Measurements from ENCODE around the gene DUSP3.

Gene DUSP3

GRCh38 chr17:43767713-43768059, 11.1 kb downstream of the DUSP3 start:
- FAIRE-seq = no peak

DNA sequence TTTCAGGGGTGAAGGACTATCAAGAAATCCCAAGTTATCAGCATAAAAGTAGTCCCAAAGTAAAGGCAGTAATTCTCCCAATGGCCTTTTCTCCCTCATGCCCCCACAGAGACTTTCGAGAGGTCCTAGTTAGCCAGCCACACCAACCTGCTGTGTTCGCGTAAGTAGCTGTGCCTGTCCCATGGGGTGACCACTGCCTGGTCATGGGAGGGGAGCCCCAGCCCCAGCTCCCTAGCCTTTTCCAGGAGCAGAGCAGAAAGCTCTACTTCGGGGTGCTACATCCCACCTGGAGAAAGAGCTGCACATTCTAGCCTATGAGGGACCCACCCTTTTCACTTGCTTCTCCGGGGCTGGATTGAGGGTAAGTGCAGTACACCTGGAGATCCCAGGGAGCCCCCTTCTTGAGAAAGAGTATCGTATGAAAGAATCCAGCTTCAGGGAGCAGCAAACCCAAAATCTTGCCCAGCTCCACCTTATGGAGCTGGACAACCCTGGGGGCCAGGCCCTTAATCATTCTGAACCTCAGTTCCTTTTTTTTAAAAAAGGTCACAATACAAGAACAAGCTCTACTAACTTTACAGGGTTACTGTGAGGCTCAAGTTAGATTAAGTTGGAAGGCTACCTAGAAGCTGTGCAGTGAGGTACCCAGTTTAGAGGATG, 11.6 kb downstream of the DUSP3 start:
- no peak for FAIRE-seq

GRCh38 chr17:43766413-43767052, 12.2 kb downstream of the DUSP3 start:
- peak; percentile 85 for FAIRE-seq

- FAIRE-seq = peak; percentile 99
Observed at GRCh38 chr17:43760254-43760852, 18.4 kb downstream of the DUSP3 start.

DNA sequence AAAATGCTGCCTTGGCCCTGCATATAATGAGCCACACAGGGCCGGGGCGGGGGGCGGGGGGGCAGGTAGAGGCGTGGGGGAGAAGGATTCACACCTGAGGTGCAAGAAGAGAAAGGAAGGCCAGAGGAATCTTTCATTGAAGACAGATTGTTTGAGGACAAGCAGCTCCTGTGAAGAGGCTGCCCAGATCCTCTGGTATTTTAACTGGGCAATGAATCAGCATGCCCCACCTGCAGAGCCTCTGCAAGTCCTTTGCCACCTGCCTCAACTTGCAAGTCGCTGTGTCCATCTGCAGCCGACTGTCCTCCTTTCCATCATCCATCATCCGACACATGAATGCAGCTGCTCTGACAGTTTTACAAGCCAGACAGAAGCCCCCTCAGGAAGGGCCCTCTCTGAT, 18.9 kb downstream of the DUSP3 start:
- no peak for FAIRE-seq

DNA sequence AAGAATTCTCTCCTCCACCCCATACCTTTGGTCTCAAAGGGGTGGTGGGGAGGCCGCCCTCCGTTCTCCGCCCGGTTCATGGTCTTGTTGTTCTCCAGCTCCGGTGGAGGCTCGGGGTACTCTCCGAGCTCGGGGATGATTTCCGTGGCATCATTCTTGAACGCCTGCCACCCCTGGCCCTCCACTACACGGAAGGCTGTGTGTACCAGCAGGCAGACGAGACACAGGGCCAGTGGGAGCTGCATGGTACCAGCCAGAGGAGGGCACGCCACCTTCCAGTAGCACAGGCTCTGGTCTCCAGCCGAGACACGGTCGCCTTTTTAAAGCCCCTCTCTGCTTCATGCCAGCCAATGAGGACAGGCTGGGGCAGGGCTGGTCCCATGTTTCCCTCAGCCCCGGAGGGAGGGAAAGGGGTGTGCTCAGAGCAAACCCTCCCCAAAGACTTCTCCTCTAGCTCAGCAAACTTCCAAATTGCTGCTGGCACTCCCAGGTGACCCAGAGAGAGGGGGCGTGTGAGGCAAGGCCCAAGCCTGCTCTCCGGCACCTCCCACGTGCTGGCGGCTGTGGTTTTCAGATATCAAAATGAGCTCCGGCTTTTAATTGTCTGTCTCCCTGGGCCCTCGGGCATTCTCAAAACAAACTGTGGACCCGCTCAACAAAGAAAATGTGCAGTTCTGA, 20.1 kb downstream of the DUSP3 start, which contains the start of gene SOST:
SOST (minus strand) TSS at position 295 of the 678 bp plus-strand sequence; CDS start at position 245, 50 bp downstream.
- no peak for FAIRE-seq

- no peak for FAIRE-seq
Observed at GRCh38 chr17:43758086-43758485, 20.7 kb downstream of the DUSP3 start.

DNA sequence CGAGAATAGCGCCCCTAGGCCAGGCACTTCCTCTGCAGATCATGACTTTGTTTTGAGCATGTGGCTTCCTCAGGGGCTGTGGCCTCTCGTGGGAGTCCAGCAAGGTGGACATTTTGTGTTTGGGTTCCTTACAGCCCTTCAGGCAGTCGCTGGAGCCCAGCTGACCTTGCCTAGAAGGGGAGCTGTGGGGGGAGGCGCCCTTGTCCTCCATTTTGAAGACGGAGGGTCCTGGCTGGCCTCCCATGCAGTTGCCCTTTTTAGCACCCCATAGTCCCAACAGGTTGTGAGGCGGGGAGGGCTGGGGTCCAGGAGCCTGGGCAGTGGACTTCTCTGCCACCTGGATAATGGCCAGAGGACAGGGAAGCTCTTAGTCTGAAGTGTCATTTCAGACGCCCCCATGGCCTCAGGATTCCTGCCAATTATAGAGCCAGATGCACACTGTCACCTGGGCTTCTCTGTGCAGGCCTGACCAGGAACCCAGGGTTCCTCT, 21.6 kb downstream of the DUSP3 start:
- no peak for FAIRE-seq

- FAIRE-seq = no peak
Observed at GRCh38 chr17:43756201-43756600, 22.6 kb downstream of the DUSP3 start.

- no peak for FAIRE-seq
Observed at GRCh38 chr17:43755389-43755875, 23.3 kb downstream of the DUSP3 start.

- FAIRE-seq = no peak
Observed at GRCh38 chr17:43754947-43755346, 23.8 kb downstream of the DUSP3 start.

DNA sequence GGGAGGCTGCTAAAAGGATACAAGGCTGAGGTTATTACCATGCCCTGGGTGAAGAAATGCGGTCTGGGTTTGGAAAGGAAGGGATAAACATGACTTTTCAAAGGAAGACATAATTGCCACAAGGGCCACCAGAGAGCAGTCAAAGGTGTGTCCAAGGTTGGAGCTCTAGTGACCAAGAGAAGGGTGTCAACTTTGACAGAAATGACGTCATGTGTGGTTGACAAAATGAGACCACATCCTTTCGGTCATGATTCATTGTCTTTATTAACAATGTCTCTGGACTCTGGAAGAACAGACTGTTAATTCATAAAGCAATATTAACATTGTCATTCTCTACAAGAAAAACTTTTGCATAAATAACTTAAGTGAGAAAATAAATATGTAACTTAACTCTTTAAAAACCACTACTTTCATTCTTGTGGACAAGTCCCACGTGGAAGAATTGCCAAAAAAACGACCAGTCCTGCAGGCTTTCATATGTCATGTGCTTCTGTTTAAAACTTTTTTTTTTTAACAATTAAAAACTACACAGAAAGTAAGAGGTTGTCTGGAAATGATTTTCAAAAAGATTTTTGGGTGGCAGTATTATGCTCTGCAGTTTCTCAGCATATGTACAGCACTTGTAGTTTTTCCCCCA, 25.2 kb downstream of the DUSP3 start:
- no peak for FAIRE-seq

- FAIRE-seq = no peak
Observed at GRCh38 chr17:43750153-43750552, 28.6 kb downstream of the DUSP3 start.

GRCh38 chr17:43745541-43745940, 33.2 kb downstream of the DUSP3 start:
- FAIRE-seq = no peak

DNA sequence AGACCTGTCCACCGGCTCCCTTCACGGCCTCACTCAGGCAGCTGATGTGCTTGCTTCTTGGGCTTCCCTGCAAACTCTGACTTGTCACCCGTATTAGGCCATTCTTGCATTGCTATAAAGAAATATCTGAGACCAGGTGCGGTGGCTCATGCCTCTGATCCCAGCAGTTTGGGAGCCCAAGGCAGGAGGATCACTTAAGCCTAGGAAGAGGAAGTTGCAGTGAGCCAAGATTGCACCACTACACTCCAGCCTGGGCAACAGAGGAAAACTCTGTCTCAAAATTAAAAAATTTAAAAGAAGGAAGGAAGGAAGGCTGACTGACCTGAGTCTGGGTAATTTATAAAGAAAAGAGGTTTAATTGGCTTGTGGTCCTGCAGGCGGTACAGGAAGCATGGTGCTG, 37.1 kb downstream of the DUSP3 start:
- FAIRE-seq = no peak

DNA sequence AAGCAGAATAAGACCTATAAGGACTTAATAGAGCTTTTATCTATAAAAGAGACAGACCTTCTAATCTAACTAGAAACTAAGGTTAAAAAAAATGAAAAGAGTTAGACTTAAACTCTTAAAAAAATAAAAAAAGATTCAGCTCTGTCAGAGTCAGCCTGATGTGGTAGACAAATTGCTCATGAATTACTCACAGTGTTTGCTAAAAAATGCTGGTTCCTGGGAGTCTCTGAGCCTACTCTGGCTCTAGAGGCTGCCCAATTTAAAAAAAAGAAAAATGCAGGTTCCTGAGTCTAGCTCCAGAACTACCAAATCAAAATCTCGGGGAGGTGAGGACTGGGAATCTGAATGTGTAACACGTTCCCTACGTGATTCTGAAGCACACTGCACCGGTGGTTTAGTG, 38.2 kb downstream of the DUSP3 start:
- no peak for FAIRE-seq

- FAIRE-seq = no peak
Observed at GRCh38 chr17:43737722-43738121, 41.1 kb downstream of the DUSP3 start.

DNA sequence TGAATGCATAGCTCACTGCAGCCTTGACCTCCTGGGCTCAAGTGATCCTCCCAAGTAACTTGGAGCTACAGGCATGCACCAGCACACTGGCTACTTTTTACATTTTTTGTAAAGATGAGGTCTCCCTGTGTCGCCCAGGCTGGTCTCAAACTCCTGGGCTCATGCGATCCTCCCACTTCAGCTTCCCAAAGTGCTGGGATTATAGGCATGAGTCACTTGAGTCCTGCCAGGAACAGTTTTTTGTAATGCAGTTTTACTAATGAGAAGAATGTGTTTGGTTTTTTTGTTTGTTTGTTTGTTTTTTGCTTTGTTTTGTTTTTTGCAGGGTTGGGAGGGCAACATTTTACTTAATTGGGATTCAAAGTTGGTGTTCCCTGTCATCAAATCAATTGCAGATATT, 42.4 kb downstream of the DUSP3 start:
- FAIRE-seq = no peak

- FAIRE-seq = no peak
Observed at GRCh38 chr17:43734376-43734775, 44.4 kb downstream of the DUSP3 start.

GRCh38 chr17:43733956-43734355, 44.8 kb downstream of the DUSP3 start:
- no peak for FAIRE-seq

- FAIRE-seq = no peak
Observed at GRCh38 chr17:43732958-43733357, 45.8 kb downstream of the DUSP3 start.

- FAIRE-seq = no peak
Observed at GRCh38 chr17:43728081-43728480, 50.7 kb downstream of the DUSP3 start.
